Stomach smooth muscle (tissue), 2 donors: Measurements from ENCODE around the gene SLC25A42.

ENCODE experiments used
- H3K27ac ChIP-seq: one replicate; pipeline ENCODE4 v1.7.0; 2013; ENCODE audit warnings: mild to moderate bottlenecking, low read length, inconsistent platforms
- H3K27me3 ChIP-seq, 2 donors: one replicate each; pipeline ENCODE4 v1.7.0; 2013; ENCODE audit warnings: low read length in 2 of 2; ENCODE audit not compliant: insufficient read depth in 2 of 2, control insufficient read depth in 1 of 2
- H3K36me3 ChIP-seq, 2 donors: one replicate each; pipeline ENCODE4 v1.7.0; 2013; ENCODE audit warnings: low read length in 2 of 2; ENCODE audit not compliant: control insufficient read depth in 2 of 2, insufficient read depth in 2 of 2
- H3K4me1 ChIP-seq: one replicate; pipeline ENCODE4 v1.7.0; 2013; ENCODE audit warnings: low read length; ENCODE audit not compliant: control insufficient read depth, insufficient read depth
- H3K4me3 ChIP-seq, 2 donors: one replicate each; pipeline ENCODE4 v1.7.0; 2013; ENCODE audit warnings: low read length in 2 of 2
- H3K9ac ChIP-seq, 2 donors: one replicate each; pipeline ENCODE4 v1.7.0; 2013; ENCODE audit warnings: low read length in 2 of 2, mild to moderate bottlenecking in 1 of 2
- H3K9me3 ChIP-seq, 2 donors: one replicate each; pipeline ENCODE4 v1.7.0; 2013; ENCODE audit warnings: low read length in 2 of 2; ENCODE audit not compliant: control insufficient read depth in 2 of 2
- donor health status: healthy.
- donor health status: Pancreatic carcinoma.

Gene SLC25A42

DNA sequence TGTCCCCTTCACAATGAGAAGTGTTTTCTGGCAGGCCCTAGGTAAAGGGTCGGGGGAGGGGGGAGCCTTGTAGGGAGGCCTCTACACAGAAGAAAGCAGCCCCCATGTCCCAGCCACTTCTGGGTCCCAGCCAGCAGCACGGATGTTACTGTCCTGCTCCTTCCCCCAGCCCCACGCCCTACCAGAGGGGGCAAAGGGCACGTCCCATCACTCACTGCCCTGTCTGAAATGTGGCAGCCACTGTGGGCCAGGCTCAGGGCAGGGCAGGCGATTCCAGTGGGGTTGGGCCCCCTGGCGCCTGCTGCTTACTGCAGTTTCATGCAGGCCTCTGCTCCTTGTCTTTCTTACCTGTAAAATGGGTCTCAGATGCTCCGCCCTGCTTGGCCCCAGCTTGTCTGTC lies 6.1 kb upstream of the SLC25A42 start:
- no peak overlapping the region for H3K27ac ChIP-seq
- H3K9me3 ChIP-seq = no peaks in the 10 kb centered on the region
- H3K4me1 ChIP-seq = peaks cover 1% of the 10 kb centered on the region
- H3K36me3 ChIP-seq = peaks cover 15 to 26% of the 10 kb centered on the region in 2 donors
- no peaks in the 10 kb centered on the region for H3K27me3 ChIP-seq
- H3K9ac ChIP-seq = no peak overlapping the region
- H3K4me3 ChIP-seq = no peak overlapping the region

DNA sequence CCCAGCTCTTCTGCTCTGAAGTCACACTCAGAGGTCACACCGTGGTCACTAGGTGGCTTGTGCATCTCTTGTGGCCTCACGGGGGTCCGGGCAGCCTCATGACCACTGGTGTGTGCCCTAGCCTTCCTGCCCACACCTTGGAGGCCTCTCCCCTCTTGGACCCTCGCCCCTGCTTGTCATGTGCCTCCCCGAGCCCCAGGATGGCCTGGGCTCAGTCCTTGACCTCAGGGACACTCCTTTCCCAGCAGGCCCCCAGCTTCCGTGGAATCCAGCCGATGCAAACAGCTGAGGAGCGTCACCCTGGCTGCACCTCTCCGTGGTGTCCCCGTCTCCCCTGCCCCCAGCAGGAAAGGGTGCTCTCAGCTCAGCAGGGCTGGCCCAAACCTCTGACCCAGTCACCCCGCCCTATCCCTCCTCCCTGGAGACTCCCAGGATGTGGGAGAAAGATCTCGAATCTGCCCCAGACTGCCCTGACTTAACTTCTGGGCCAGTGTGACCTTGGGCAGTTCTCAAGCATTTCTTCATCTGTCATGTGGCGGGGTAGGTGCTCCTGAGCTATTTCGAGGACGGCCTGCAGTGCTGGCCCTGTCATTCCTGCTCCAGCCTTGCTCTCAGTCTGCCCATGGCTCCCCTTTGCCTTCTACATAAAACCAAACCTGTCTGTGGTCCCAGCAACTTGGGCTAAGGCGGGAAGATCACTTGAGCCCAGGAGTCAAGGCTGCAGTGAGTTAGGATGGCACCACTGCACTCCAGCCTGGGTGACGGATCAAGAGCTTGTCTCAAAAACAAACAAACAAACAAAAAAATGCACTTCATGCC lies 4.6 kb upstream of the SLC25A42 start:
- Histone ChIP-seq H3K36me3 (peaks cover 11 to 21% of the 10 kb centered on the region in 2 donors), H3K4me3 (no peak overlapping the region), H3K9ac (no peak overlapping the region), H3K9me3 (no peaks in the 10 kb centered on the region), H3K4me1 (peaks cover 8% of the 10 kb centered on the region), H3K27ac (no peak overlapping the region), H3K27me3 (no peaks in the 10 kb centered on the region)

DNA sequence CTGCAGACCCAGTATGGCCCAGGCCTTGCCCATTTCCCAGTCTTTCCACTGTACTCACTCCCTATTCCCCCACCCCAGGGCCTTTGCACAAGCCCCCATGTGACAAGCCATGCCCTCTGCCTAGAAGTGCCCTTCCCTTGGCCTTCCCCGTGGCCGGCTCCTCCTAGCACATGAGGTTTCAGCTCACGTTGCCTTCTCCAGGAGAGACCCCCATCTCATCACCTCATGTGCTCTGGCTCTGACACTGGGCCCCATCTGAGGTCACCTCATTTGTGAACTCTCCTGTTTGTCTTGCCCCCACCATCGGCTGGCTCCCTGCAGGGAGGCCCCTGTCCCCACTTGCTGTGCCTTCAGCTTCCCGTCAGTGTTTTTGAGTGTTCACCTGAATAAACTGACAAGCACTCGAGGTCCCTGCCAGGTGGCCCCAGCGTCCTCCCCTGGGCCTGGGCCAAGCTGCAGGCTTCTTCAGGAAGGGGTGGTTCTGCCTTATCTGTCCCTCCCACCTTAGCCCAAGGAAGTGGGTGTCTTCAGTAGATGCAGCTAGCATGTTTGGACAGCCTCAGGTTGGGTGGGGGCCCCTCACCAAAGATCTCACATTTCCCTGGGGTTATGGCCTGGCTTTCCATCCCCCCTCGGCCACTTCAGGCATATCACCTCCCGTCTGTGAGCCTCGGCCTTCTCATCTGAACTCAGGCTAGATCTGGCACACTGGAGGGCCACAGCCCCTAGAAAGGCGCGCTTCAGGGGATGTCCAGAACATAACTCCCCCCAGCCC lies 3.8 kb upstream of the SLC25A42 start:
- H3K4me3 ChIP-seq = no peak overlapping the region
- H3K27ac ChIP-seq = no peak overlapping the region
- H3K9me3 ChIP-seq = no peaks in the 10 kb centered on the region
- H3K9ac ChIP-seq = no peak overlapping the region
- peaks cover 16% of the 10 kb centered on the region for H3K4me1 ChIP-seq
- H3K36me3 ChIP-seq = peaks cover 3 to 13% of the 10 kb centered on the region in 2 donors
- H3K27me3 ChIP-seq = no peaks in the 10 kb centered on the region

- H3K4me1 ChIP-seq = peaks cover 20% of the 10 kb centered on the region
- peaks cover 0 to 11% of the 10 kb centered on the region in 2 donors for H3K36me3 ChIP-seq
- no peak overlapping the region for H3K9ac ChIP-seq
- no peak overlapping the region for H3K4me3 ChIP-seq
- no peaks in the 10 kb centered on the region for H3K27me3 ChIP-seq
- H3K27ac ChIP-seq = no peak overlapping the region
- H3K9me3 ChIP-seq = no peaks in the 10 kb centered on the region
Observed at GRCh38 chr19:19061506-19061905, 2.3 kb upstream of the SLC25A42 start.

DNA sequence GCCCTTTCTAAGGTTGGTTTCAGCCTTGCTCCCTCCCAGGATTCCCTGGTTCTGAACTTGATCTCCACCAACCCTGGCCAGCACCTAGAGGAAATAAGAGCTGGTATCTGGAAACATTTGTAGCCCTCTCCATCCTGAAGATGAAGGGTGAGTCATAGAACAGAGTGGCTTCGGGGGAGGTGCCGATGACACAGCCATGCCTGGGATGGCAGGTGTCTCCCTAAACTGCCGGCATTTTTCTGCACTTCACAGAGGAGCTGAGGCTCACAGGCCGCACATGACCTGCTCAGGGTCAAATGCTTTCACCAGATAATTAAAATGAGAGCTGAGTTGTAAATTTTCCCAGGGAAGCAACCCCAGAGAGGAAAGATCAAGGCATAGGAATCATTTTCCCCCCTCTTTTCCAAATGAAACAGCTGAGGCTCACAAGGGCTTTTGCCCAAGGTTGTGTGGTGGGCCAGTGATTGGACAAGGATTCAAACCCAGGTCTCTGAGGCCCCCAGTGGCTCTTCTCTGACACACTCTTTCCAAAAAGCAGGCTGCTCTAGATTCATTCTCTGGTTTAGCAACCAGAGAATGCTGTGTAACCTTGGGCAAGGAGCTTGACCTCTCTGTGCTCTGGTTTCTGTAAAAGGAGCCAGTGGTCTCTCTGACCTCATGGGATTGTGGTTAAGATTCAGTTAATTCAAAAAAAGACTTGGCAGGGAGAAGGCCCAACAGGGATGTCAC lies 1.2 kb upstream of the SLC25A42 start:
- no peaks in the 10 kb centered on the region for H3K9me3 ChIP-seq
- H3K27ac ChIP-seq = peak overlapping the region; percentile 80
- peak overlapping the region; percentile 74 to 89 for H3K4me3 ChIP-seq
- peaks cover 0 to 3% of the 10 kb centered on the region in 2 donors for H3K36me3 ChIP-seq
- no peaks in the 10 kb centered on the region for H3K27me3 ChIP-seq
- H3K4me1 ChIP-seq = peaks cover 20% of the 10 kb centered on the region
- H3K9ac ChIP-seq = peak overlapping the region; percentile 58 to 82

GRCh38 chr19:19064098-19064722 lies 416 bp downstream of the SLC25A42 start:
- H3K4me3 ChIP-seq = peak overlapping the region; percentile 84 to 89
- H3K27me3 ChIP-seq = no peaks in the 10 kb centered on the region
- no peaks in the 10 kb centered on the region for H3K9me3 ChIP-seq
- no peak overlapping the region for H3K27ac ChIP-seq
- peaks cover 22% of the 10 kb centered on the region for H3K4me1 ChIP-seq
- peak overlapping the region; percentile 78 to 88 for H3K9ac ChIP-seq
- H3K36me3 ChIP-seq = peaks cover 0 to 3% of the 10 kb centered on the region in 2 donors

DNA sequence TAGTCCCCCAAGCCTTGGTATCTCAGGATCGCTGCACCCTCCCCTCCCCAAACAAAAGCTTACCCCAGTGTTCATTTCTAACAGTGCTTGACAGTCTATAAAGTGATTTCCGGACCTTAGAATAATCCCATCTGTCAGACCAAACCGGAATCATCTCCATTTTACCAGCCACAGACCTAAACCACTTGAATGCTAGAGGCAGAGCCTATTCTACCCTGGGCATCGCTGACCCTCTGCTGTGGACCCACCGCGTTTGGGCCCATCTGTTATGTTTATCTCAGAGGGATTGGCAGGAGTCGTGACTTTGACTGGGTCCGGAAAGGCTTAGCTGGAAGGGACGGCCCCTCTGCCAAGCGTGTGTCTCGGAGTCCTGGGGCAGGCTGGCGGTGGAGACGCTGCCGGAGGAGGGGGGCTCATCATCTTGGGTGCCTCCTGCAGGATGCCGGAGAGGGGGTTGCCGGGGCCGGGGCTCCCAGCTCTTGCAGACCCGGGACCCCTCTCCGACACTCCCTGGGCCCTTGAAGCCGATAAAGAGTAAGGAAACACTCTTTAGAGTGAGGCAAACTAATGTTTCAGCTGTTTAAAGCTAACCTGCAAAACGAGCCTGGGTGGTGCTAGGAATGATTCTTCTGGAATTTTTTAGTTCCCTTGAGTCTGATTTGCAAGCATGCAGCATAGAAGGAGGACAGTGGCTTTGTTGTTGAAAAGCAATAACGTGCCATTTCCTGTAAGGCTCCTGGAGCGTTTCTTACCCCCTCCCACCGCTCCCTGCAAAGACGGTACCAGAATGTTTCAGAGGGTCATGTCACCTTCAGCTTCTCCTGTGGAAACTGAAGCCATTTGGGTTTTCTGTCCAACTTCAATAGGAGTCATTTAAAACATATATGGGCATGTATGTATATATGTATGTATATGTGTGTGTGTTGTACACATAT lies 1.3 kb downstream of the SLC25A42 start:
- peaks cover 22% of the 10 kb centered on the region for H3K4me1 ChIP-seq
- H3K27ac ChIP-seq = no peak overlapping the region
- H3K9me3 ChIP-seq = no peaks in the 10 kb centered on the region
- H3K36me3 ChIP-seq = no peaks in the 10 kb centered on the region
- peak overlapping the region; percentile 78 to 88 for H3K9ac ChIP-seq
- peak overlapping the region; percentile 84 to 89 for H3K4me3 ChIP-seq
- H3K27me3 ChIP-seq = no peaks in the 10 kb centered on the region

- Histone ChIP-seq H3K4me3 (no peak overlapping the region), H3K27ac (no peak overlapping the region), H3K36me3 (peaks cover 0 to 2% of the 10 kb centered on the region in 2 donors), H3K27me3 (no peaks in the 10 kb centered on the region), H3K9me3 (no peaks in the 10 kb centered on the region), H3K9ac (no peak overlapping the region), H3K4me1 (peaks cover 22% of the 10 kb centered on the region)
Observed at GRCh38 chr19:19067276-19068072, 3.7 kb downstream of the SLC25A42 start.
